ENCODE results near the gene OR10H5. TPM values are rescaled to one million over a fixed set of nuclear protein-coding genes. Genes with fewer than 3 reads are reported as not detected.
A peak's percentile ranks its signal among the peaks of the same experiment; 100 is the strongest.
"Not testable (repeated sequence)": the region's sequence is repeated elsewhere in the genome, so short reads cannot be mapped to it uniquely, and the experiment has no call there.

Gene OR10H5
- total and polyA plus RNA-seq, 10 of the 15 experiments (the other 5 are each of a cell fraction or from before 2014, with no cell fraction given) = not detected

GRCh38 chr19:15835565-15836329 is 48.3 kb downstream of the OR10H5 start:
- H3K4me1 ChIP-seq (ENCODE audit: control insufficient read depth, insufficient read depth, low read length); DNase-seq (ENCODE audit: low read depth, low spot score); SMC1A ChIA-PET (ENCODE audit: uncharacterized antibody, unreplicated experiment); H3K79me2 ChIP-seq (ENCODE audit: control insufficient read depth, insufficient read depth, low read length); RAD21 ChIA-PET (ENCODE audit: unreplicated experiment); POLR2A ChIA-PET; intact Hi-C loops (cut with micrococcal nuclease; ENCODE audit: unreplicated experiment); H3K9me3 ChIP-seq (replicated peaks; ENCODE audit: control insufficient read depth, insufficient read depth, low read length); in situ Hi-C loops (cut with MboI); H3K36me3 ChIP-seq (ENCODE audit: control insufficient read depth in 2 of 2, insufficient read depth in 2 of 2, low read length in 1 of 2); H4K20me1 ChIP-seq (ENCODE audit: control insufficient read depth, insufficient read depth); BruUV-seq (replicated peaks); ATAC-seq; FAIRE-seq; H3K27me3 ChIP-seq (replicated peaks in 1 of 2; ENCODE audit: control insufficient read depth in 2 of 2, insufficient read depth in 2 of 2, low read length in 1 of 2): not testable (repeated sequence)
- H3K27ac ChIP-seq (ENCODE audit: control insufficient read depth, insufficient read depth) = peak overlapping the region; percentile 88
- H3K4me2 ChIP-seq (ENCODE audit: control insufficient read depth, insufficient read depth) = peak overlapping the region; percentile 92
- peak overlapping the region; percentile 67 for H3K4me3 ChIP-seq
- H2AFZ ChIP-seq (ENCODE audit: control insufficient read depth, low read depth, low read length) = peak overlapping the region; percentile 85
- WGBS (ENCODE audit: insufficient coverage, insufficient replicate concordance, low lambda C conversion rate, missing lambda C conversion rate) = 21% methylated on average over 11 of the region's 11 CpGs
- TF ChIP-seq RUNX3 (IDR thresholded peaks at IDR 0.05; ENCODE audit: low read length) = peak; percentile 14; the same call in 1 of the 2 replicates
- CTCF ChIA-PET = interaction anchor here (0.7 kb wide), 1 partner anchor 478 kb away, joined by 3 read pairs; no protein-coding TSS in a partner anchor
- peak overlapping the region; percentile 84 for H3K9ac ChIP-seq (ENCODE audit: control insufficient read depth, insufficient read depth, low read length)

GRCh38 chr19:15836330-15837220 is 49.1 kb downstream of the OR10H5 start:
- no peaks in the 10 kb centered on the region for H3K27me3 ChIP-seq (replicated peaks in 1 of 2; ENCODE audit: control insufficient read depth in 2 of 2, insufficient read depth in 2 of 2, low read length in 1 of 2)
- ATAC-seq (peak; percentile 100), DNase-seq (ENCODE audit: low read depth, low spot score) (peak; percentile 61), FAIRE-seq (peak; percentile 77)
- no peaks in the 10 kb centered on the region for H4K20me1 ChIP-seq (ENCODE audit: control insufficient read depth, insufficient read depth)
- H3K4me3 ChIP-seq = peak overlapping the region; percentile 67
- ChIA-PET POLR2A (no interaction called here), SMC1A (ENCODE audit: uncharacterized antibody, unreplicated experiment) (interaction anchor here (1.5 kb wide), 1 partner anchor 349 kb away, joined by 5 read pairs; the partner anchor contains the start of gene FAM32A), CTCF (interaction anchor here (0.7 kb wide), 1 partner anchor 478 kb away, joined by 3 read pairs; no protein-coding TSS in a partner anchor), RAD21 (ENCODE audit: unreplicated experiment) (interaction anchor here (0.8 kb wide), 1 partner anchor 165 kb away, joined by 3 read pairs; no protein-coding TSS in a partner anchor)
- peak overlapping the region; percentile 92 for H3K4me2 ChIP-seq (ENCODE audit: control insufficient read depth, insufficient read depth)
- no peaks in the 10 kb centered on the region; the same call in 2 of the 3 replicates for H3K9me3 ChIP-seq (replicated peaks; ENCODE audit: control insufficient read depth, insufficient read depth, low read length)
- H3K4me1 ChIP-seq (ENCODE audit: control insufficient read depth, insufficient read depth, low read length) = no peaks in the 10 kb centered on the region
- peak overlapping the region; percentile 85 for H2AFZ ChIP-seq (ENCODE audit: control insufficient read depth, low read depth, low read length)
- intact Hi-C loops (cut with micrococcal nuclease; ENCODE audit: unreplicated experiment) = no loop called here
- peak overlapping the region; percentile 88 for H3K27ac ChIP-seq (ENCODE audit: control insufficient read depth, insufficient read depth)
- in situ Hi-C loops (cut with MboI) = no loop called here
- H3K9ac ChIP-seq (ENCODE audit: control insufficient read depth, insufficient read depth, low read length) = peak overlapping the region; percentile 84
- no peaks in the 10 kb centered on the region for H3K36me3 ChIP-seq (ENCODE audit: control insufficient read depth in 2 of 2, insufficient read depth in 2 of 2, low read length in 1 of 2)
- BruUV-seq (replicated peaks) = no TSS peak
- WGBS (ENCODE audit: insufficient coverage, insufficient replicate concordance, low lambda C conversion rate, missing lambda C conversion rate) = under 1% methylated on average over 64 of the region's 65 CpGs
- no peaks in the 10 kb centered on the region for H3K79me2 ChIP-seq (ENCODE audit: control insufficient read depth, insufficient read depth, low read length)
- no peak for TF ChIP-seq PAX8 (IDR thresholded peaks at IDR 0.05)
- TF ChIP-seq SMARCA5 (IDR thresholded peaks at IDR 0.05) = no peak
- 0 out of 2 replicates have a peak, but pooled peaks have one; percentile 39 for TF ChIP-seq ZNF207 (IDR thresholded peaks at IDR 0.05; ENCODE audit: borderline replicate concordance)
- no peak for TF ChIP-seq KAT2A (conservative IDR thresholded peaks at IDR 0.05; ENCODE audit: control insufficient read depth, low read depth, low read length)
- TF ChIP-seq RELB (IDR thresholded peaks at IDR 0.05; ENCODE audit: low read depth) = no peak
- no peak for TF ChIP-seq WRNIP1 (IDR thresholded peaks at IDR 0.05; ENCODE audit: borderline replicate concordance, low read depth, low read length)
- TF ChIP-seq ZSCAN29 (IDR thresholded peaks at IDR 0.05) = no peak
- TF ChIP-seq STAT1 (conservative IDR thresholded peaks at IDR 0.05) = no peak
- no peak for TF ChIP-seq ZNF622 (IDR thresholded peaks at IDR 0.05)
- TF ChIP-seq TCF7 (IDR thresholded peaks at IDR 0.05; ENCODE audit: borderline replicate concordance) = no peak
- peak; percentile 10; the same call in 1 of the 2 replicates for TF ChIP-seq RFX5 (IDR thresholded peaks at IDR 0.05; ENCODE audit: low read depth, low read length)
- TF ChIP-seq FOS (IDR thresholded peaks at IDR 0.05; ENCODE audit: borderline replicate concordance, extremely low read depth, insufficient read length) = peak; percentile 73
- TF ChIP-seq TCF3 (IDR thresholded peaks at IDR 0.05; ENCODE audit: borderline replicate concordance, insufficient read depth, low read depth, low read length) = peak; percentile 58; the same call in 1 of the 2 replicates
